K562 (cell line): ENCODE measurements around the gene MALSU1. TPM values are rescaled to one million over a fixed set of nuclear protein-coding genes. Genes with fewer than 3 reads are reported as not detected.

Experiments used
- ATAC-seq: fragments of 200-7000 bp; cut with Tn5 transposase; 3 replicates; pipeline ENCODE4 v1.9.1; 2020; ENCODE audit warnings: moderate library complexity
- BruUV-seq: library from RNA; stranded (reverse); fragments of 400-500 nt; replicated peaks from 2 replicates; lab custom pipeline; 2021; lab: Mats Ljungman, UMichigan
- CTCF ChIA-PET: fragments of 300-600 bp; formaldehyde crosslinking; extraction: SDS; loops from one replicate; lab custom pipeline; 2021; ENCODE audit warnings: low intra/inter-chr PET ratio; lab: Yijun Ruan, JAX
- POLR2A ChIA-PET: fragments of 300-600, 350-650 bp; sonication (Branson Sonifier 250); formaldehyde crosslinking; extraction: SDS; loops from one replicate; lab custom pipeline; 2021; ENCODE audit warnings: antibody characterized with exemption, inconsistent platforms; lab: Yijun Ruan, JAX
- DNase-seq, 4 experiments: peaks; one replicate each; pipeline versions ENCODE4 v3.0.0 to v3.0.0-alpha.2; 2011 to 2018; ENCODE audit warnings: low spot score in 3 of 4, mixed read lengths in 3 of 4; ENCODE audit errors: extremely low read depth in 1 of 4
- FAIRE-seq: peaks from 2 replicates; lab custom pipeline; 2011; peaks lifted over from hg19 to GRCh38; lab: Jason Lieb, UNC
- H2AFZ ChIP-seq: 2 replicates; pipeline ENCODE4 v1.6.0; 2011; ENCODE audit warnings: low read depth, low read length, control low read depth, inconsistent platforms
- H3K27ac ChIP-seq: fragments of 200-600 bp; 3 replicates; pipeline ENCODE4 v1.8.0; 2011; ENCODE audit warnings: low read depth, mild to moderate bottlenecking, control low read depth, inconsistent platforms, low read length, moderate library complexity, mixed read lengths; ENCODE audit errors: extremely low read depth
- H3K27me3 ChIP-seq, 2 experiments: fragments of 300-600 bp in 1 of 2; 2 replicates in 1 of 2; 3 replicates in 1 of 2; pipeline versions ENCODE4 v1.6.0 to v1.8.0; 2011; ENCODE audit warnings: inconsistent platforms in 2 of 2, low read length in 2 of 2, mild to moderate bottlenecking in 1 of 2, mixed read lengths in 1 of 2, moderate library complexity in 1 of 2; ENCODE audit not compliant: control insufficient read depth in 2 of 2, insufficient read depth in 2 of 2
- H3K36me3 ChIP-seq: fragments of 300-600 bp; 3 replicates; pipeline ENCODE4 v1.8.0; 2011; ENCODE audit warnings: mild to moderate bottlenecking, low read length, inconsistent platforms; ENCODE audit not compliant: control insufficient read depth, insufficient read depth
- H3K4me1 ChIP-seq, 2 experiments: fragments of 200-600 bp in 1 of 2; replicated peaks in 1 of 2; 2 replicates in 1 of 2; 3 replicates in 1 of 2; pipeline versions ENCODE4 v1.5.1 to v1.8.0; 2011; ENCODE audit warnings: inconsistent platforms in 2 of 2, low read length in 2 of 2, mild to moderate bottlenecking in 1 of 2, mixed read lengths in 1 of 2, moderate library complexity in 1 of 2; ENCODE audit not compliant: control insufficient read depth in 2 of 2, insufficient read depth in 2 of 2
- H3K4me2 ChIP-seq: 2 replicates; pipeline ENCODE4 v1.6.1; 2011; ENCODE audit warnings: low read length, control low read depth, inconsistent platforms, mixed read lengths; ENCODE audit not compliant: insufficient read depth
- H3K4me3 ChIP-seq: fragments of 200-600 bp; sonication (generic), shearing (Covaris generic); 2 replicates; pipeline ENCODE4 v1.5.1; 2016; ENCODE audit warnings: control low read depth, inconsistent platforms
- H3K79me2 ChIP-seq: fragments of 200-600 bp; 3 replicates; pipeline ENCODE4 v1.8.0; 2011; ENCODE audit warnings: low read length, inconsistent platforms; ENCODE audit not compliant: control insufficient read depth, insufficient read depth
- H3K9ac ChIP-seq, 2 experiments: 2 replicates each; pipeline versions ENCODE4 v1.6.0 to v1.6.1; 2011; ENCODE audit warnings: low read depth in 2 of 2, low read length in 2 of 2, control low read depth in 1 of 2, inconsistent platforms in 1 of 2, mild to moderate bottlenecking in 1 of 2, mixed read lengths in 1 of 2; ENCODE audit not compliant: insufficient read depth in 1 of 2
- H3K9me1 ChIP-seq: one replicate; pipeline ENCODE4 v1.6.0; 2011; ENCODE audit warnings: inconsistent platforms, mild to moderate bottlenecking, low read length, moderate library complexity; ENCODE audit not compliant: control insufficient read depth, insufficient read depth
- H3K9me3 ChIP-seq: replicated peaks from 2 replicates; pipeline ENCODE4 v1.5.1; 2011; ENCODE audit warnings: low read depth, low read length, inconsistent platforms; ENCODE audit not compliant: control insufficient read depth, insufficient read depth
- H4K20me1 ChIP-seq: replicated peaks from 2 replicates; pipeline ENCODE4 v1.6.1; 2011; ENCODE audit warnings: low read length, inconsistent platforms, mixed read lengths; ENCODE audit not compliant: control insufficient read depth, insufficient read depth
- IFI16 ChIP-seq: fragments of 250-450 bp; sonication (Bioruptor Pico); IDR thresholded peaks from 2 replicates; pipeline ENCODE4 v2.1.2; 2022; ENCODE audit warnings: mild to moderate bottlenecking, inconsistent platforms
- NR2C2 ChIP-seq, 2 experiments: fragments of 200-800 bp in 1 of 2; sonication (Bioruptor generic) in 1 of 2; sonication (generic) in 1 of 2; formaldehyde crosslinking in 1 of 2; IDR thresholded peaks; 2 replicates each; pipeline versions ENCODE4 v1.6.1 to v1.8.0; 2016 to 2022; ENCODE audit warnings: mild to moderate bottlenecking in 1 of 2, missing compliant biosample characterization in 1 of 2, missing genetic modification characterization in 1 of 2, missing genetic modification reagents in 1 of 2
- RBM15 ChIP-seq: fragments of 200-400 bp; formaldehyde crosslinking; IDR thresholded peaks from 2 replicates; pipeline ENCODE4 v1.6.1; 2018; ENCODE audit warnings: mild to moderate bottlenecking, low read length, moderate library complexity; ENCODE audit not compliant: insufficient read depth
- WGBS: fragments of 100-300 bp; shearing (Covaris generic); methylation state at CpG from one replicate; pipeline ENCODE4 v1.1.6; 2016; ENCODE audit warnings: low coverage, mixed read lengths; ENCODE audit not compliant: insufficient coverage; ENCODE audit errors: missing lambda C conversion rate; 5-methylcytosine and 5-hydroxymethylcytosine counted together
- in situ Hi-C: fragments of 300-500 bp; cut with MboI; formaldehyde crosslinking; loops from 4 replicates; pipeline ENCODE4 v1.15.0; 2018; ENCODE audit warnings: inconsistent platforms, mixed read lengths
- intact Hi-C: fragments of 100-400 bp; cut with micrococcal nuclease; formaldehyde crosslinking; loops from 2 replicates; pipeline ENCODE4 v1.14.2; 2022
- polyA plus RNA-seq, 8 experiments: library from polyadenylated mRNA; depleted of rRNA in 4 of 8; stranded (reverse) in 5 of 8; unstranded in 3 of 8; fragments of >200 nt; fragmentation: Nextera tagmentation in 2 of 8; fragmentation: Illumina TruSeq in 1 of 8; extraction: Ambion mirVana in 2 of 8; extraction: Trizol in 1 of 8; gene quantifications; 2 replicates each; pipeline versions ENCODE4 v1.2.1 to v1.2.3, GENCODE V29; 2011 to 2014; ENCODE audit warnings: inconsistent platforms in 1 of 8, missing spikeins in 1 of 8
- total RNA-seq, 7 experiments: library from RNA; depleted of rRNA in 6 of 7; stranded (reverse); fragments of >200 nt in 6 of 7; fragmentation: Illumina TruSeq in 2 of 7; extraction: Trizol in 2 of 7; gene quantifications; 2 replicates each; pipeline versions ENCODE4 v1.2.1 to v1.2.3, GENCODE V29; 2011 to 2021; ENCODE audit warnings: low replicate concordance in 1 of 7

Gene MALSU1
- total and polyA plus RNA-seq, 9 of the 15 experiments (the other 6 are each of a cell fraction or from before 2014, with no cell fraction given) = 12.3 to 308 (median 81.2) TPM

DNA sequence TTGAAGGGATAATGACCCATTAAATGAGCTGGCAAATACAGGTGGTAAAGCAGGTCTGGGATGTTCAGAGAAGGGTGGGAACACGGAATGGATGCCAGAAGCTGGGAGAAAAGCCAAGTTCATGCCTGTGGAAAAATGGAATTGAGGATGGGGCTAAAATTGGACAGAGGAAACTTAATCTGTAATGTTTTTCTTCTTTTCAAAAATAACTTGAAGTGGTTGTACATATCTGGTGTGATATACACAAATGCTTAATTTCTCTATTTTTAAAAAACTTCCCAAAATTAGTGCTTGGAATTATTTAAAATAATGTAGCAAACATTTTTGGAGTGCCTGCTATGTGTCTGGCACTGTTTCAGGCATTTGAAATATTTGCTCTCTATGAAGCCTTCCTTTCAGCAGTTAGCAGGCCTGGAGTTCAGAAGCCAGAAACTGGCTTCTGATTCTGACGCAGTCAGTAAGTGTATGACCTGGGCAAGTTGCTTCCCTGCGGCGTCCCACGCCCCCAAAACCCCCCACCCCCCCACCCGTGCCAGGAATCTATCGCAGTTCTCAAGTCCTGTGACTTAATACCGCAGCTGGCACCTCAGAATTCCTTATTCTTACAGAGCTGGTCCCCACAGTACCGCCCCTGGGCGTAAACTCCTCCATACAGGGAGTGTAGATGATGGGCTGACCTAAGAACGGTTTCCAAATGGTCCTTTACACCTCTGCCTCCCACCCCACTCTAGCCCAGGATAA, 828 bp upstream of the MALSU1 start:
- Histone ChIP-seq H3K9me1 (no peaks in the 10 kb centered on the region), H3K27ac (peak overlapping the region; percentile 62), H2AFZ (peak overlapping the region; percentile 93), H3K9me3 (no peaks in the 10 kb centered on the region), H3K4me3 (peak overlapping the region; percentile 81; the same call in 1 of the 2 replicates), H3K79me2 (peaks cover 36% of the 10 kb centered on the region), H4K20me1 (no peaks in the 10 kb centered on the region; the same call in 1 of the 2 replicates), H3K4me2 (peak overlapping the region; percentile 99), H3K9ac (no peak overlapping the region), H3K27me3 (no peaks in the 10 kb centered on the region), H3K36me3 (peaks cover 24% of the 10 kb centered on the region), H3K4me1 (peaks cover 0 to 13% of the 10 kb centered on the region in 2 experiments; a peak in 4 of 5 replicates)
- FAIRE-seq (no peak), ATAC-seq (no peak; the same call in 2 of the 3 replicates), DNase-seq (no peak)
- ChIA-PET CTCF (no interaction called here), POLR2A (interaction anchor here (0.5 to 2.1 kb wide), 7 partner anchors 14 to 299 kb away, joined by 3 to 7 read pairs (median 4); partner anchors contain the start of genes CCDC126 and IGF2BP3)
- no peak for TF ChIP-seq NR2C2 (CRISPR knock-in tag; IDR thresholded peaks at IDR 0.05)
- 0 out of 2 replicates have a peak, but pooled peaks have one; percentile 3 for TF ChIP-seq NR2C2 (tag; IDR thresholded peaks at IDR 0.05)
- no peak for TF ChIP-seq IFI16 (CRISPR knock-in tag)
- no peak for TF ChIP-seq RBM15
- BruUV-seq = no TSS peak
- WGBS = 79% methylated on average over 11 of the region's 11 CpGs
- in situ Hi-C loops (no loop called here), intact Hi-C loops (loop anchor here (5.0 kb wide), 1 partner anchor 174 kb away; the partner anchor contains the start of gene IGF2BP3)
